ENCODE results near the gene MEIS2.

The MEIS2 gene

DNA sequence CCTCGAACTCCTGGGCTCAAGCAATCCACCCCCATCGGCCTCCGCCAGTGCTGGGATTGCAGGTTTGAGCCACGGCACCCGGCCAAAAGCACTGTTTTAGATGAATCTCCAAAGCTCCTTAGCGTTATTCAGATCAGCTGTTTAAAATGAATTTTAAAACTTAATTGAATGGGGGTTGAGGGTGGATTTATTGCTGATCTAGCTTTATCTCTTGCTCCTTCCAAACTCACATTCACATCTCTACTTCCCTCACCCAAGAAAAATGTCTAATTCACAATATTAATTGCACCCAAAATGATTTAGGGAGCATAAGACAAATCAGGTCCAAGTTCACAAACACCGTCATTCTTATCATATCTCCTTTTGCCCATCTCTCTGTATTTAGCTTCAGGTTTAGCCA, 89.8 kb downstream of the MEIS2 start:
- H3K4me2 ChIP-seq (ENCODE audit: low read depth, low read length, poor library complexity, severe bottlenecking), result no peak overlapping the region
- H3F3A ChIP-seq (ENCODE audit: low read depth), result no peaks in the 10 kb centered on the region

DNA sequence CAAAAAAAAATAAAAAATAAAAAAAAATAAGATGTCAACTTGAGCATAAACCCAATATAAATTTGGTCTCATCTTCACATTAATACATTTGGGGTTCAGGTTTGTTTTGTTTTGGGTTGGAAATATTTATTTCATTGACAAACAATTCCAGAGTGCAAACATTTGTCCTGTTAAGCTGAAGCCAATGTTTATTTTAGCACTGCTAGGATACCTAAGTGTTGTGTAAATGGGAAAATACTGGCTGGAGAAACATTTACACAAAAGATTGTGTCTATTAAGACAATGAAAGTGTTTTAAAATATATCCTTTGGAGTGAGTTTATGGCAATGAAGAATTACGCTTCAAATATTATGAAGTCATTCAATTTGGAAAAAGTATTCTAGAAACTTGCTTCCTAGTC, 91.1 kb downstream of the MEIS2 start:
- no peaks in the 10 kb centered on the region for H3K9me2 ChIP-seq (replicated peaks; ENCODE audit: low read depth, low read length)
- H3K27me3 ChIP-seq (ENCODE audit: insufficient read depth, low read length, poor library complexity, severe bottlenecking), result no peaks in the 10 kb centered on the region
- no peaks in the 10 kb centered on the region for H3K4me1 ChIP-seq (ENCODE audit: insufficient read depth, low read length, poor library complexity, severe bottlenecking)
- no peak overlapping the region for H3K9ac ChIP-seq (ENCODE audit: low read depth, low read length, poor library complexity, severe bottlenecking)
- TF ChIP-seq EZH2phosphoT487 (IDR thresholded peaks at IDR 0.05; ENCODE audit: borderline replicate concordance), result no peak
- TF ChIP-seq, protein P1, sequence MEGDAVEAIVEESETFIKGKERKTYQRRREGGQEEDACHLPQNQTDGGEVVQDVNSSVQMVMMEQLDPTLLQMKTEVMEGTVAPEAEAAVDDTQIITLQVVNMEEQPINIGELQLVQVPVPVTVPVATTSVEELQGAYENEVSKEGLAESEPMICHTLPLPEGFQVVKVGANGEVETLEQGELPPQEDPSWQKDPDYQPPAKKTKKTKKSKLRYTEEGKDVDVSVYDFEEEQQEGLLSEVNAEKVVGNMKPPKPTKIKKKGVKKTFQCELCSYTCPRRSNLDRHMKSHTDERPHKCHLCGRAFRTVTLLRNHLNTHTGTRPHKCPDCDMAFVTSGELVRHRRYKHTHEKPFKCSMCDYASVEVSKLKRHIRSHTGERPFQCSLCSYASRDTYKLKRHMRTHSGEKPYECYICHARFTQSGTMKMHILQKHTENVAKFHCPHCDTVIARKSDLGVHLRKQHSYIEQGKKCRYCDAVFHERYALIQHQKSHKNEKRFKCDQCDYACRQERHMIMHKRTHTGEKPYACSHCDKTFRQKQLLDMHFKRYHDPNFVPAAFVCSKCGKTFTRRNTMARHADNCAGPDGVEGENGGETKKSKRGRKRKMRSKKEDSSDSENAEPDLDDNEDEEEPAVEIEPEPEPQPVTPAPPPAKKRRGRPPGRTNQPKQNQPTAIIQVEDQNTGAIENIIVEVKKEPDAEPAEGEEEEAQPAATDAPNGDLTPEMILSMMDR (conservative IDR thresholded peaks at IDR 0.05; ENCODE audit: low read length), result no peak
- no peaks in the 10 kb centered on the region for H4K20me1 ChIP-seq (ENCODE audit: insufficient read depth, low read length, poor library complexity, severe bottlenecking)
- no peaks in the 10 kb centered on the region for H3K9me3 ChIP-seq (ENCODE audit: insufficient read depth, low read depth, low read length)
- no peaks in the 10 kb centered on the region for H3K79me2 ChIP-seq (ENCODE audit: insufficient read depth, low read length)
- no peak overlapping the region for H3K4me2 ChIP-seq (ENCODE audit: low read depth, low read length, poor library complexity, severe bottlenecking)
- no peaks in the 10 kb centered on the region for H3K36me3 ChIP-seq (ENCODE audit: insufficient read depth, low read length)
- H3F3A ChIP-seq (ENCODE audit: low read depth), result no peaks in the 10 kb centered on the region
- no peak overlapping the region for H3K4me3 ChIP-seq (ENCODE audit: low read length, poor library complexity, severe bottlenecking)
- no peak overlapping the region for H2AFZ ChIP-seq (ENCODE audit: low read length)

More for the DNA sequence above, 89.8 kb downstream of the MEIS2 start:
- Histone ChIP-seq H3K4me1 (ENCODE audit: insufficient read depth, low read length, poor library complexity, severe bottlenecking) (no peaks in the 10 kb centered on the region), H3K9ac (ENCODE audit: low read depth, low read length, poor library complexity, severe bottlenecking) (no peak overlapping the region), H2AFZ (ENCODE audit: low read length) (no peak overlapping the region), H3K9me3 (ENCODE audit: insufficient read depth, low read depth, low read length) (no peaks in the 10 kb centered on the region), H3K9me2 (replicated peaks; ENCODE audit: low read depth, low read length) (no peaks in the 10 kb centered on the region), H3K36me3 (ENCODE audit: insufficient read depth, low read length) (no peaks in the 10 kb centered on the region), H3K4me3 (ENCODE audit: low read length, poor library complexity, severe bottlenecking) (no peak overlapping the region), H4K20me1 (ENCODE audit: insufficient read depth, low read length, poor library complexity, severe bottlenecking) (no peaks in the 10 kb centered on the region), H3K27me3 (ENCODE audit: insufficient read depth, low read length, poor library complexity, severe bottlenecking) (no peaks in the 10 kb centered on the region), H3K79me2 (ENCODE audit: insufficient read depth, low read length) (no peaks in the 10 kb centered on the region)
- no peak for TF ChIP-seq EZH2phosphoT487 (IDR thresholded peaks at IDR 0.05; ENCODE audit: borderline replicate concordance)
- TF ChIP-seq, protein P1 (conservative IDR thresholded peaks at IDR 0.05; ENCODE audit: low read length), result no peak

DNA sequence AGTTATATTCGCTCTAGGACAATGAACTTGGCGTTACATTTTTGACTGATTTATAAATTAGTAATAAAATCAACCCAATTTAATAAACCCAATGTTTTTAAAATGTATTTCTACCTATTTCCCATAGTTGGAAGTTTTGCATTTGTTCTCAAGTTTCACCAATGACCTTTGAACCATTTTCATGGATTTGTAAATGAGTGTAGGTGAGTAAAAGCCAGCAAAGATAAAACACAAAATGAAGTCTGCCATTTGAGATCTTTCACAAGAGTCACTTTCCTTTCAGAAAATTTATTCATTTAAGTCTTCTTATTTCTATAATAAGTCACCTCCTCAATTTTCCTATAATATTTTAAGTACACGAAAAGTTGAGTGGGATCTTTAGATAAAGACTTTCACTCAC, 92.1 kb downstream of the MEIS2 start:
- H3F3A ChIP-seq (ENCODE audit: low read depth), result no peaks in the 10 kb centered on the region
- no peaks in the 10 kb centered on the region for H3K9me2 ChIP-seq (replicated peaks; ENCODE audit: low read depth, low read length)
- no peaks in the 10 kb centered on the region for H4K20me1 ChIP-seq (ENCODE audit: insufficient read depth, low read length, poor library complexity, severe bottlenecking)
- no peak overlapping the region for H3K4me2 ChIP-seq (ENCODE audit: low read depth, low read length, poor library complexity, severe bottlenecking)
- no peak overlapping the region for H2AFZ ChIP-seq (ENCODE audit: low read length)
- no peaks in the 10 kb centered on the region for H3K36me3 ChIP-seq (ENCODE audit: insufficient read depth, low read length)
- no peaks in the 10 kb centered on the region for H3K9me3 ChIP-seq (ENCODE audit: insufficient read depth, low read depth, low read length)
- TF ChIP-seq EZH2phosphoT487 (IDR thresholded peaks at IDR 0.05; ENCODE audit: borderline replicate concordance), result no peak
- TF ChIP-seq, protein P1 (conservative IDR thresholded peaks at IDR 0.05; ENCODE audit: low read length), result no peak
- H3K4me1 ChIP-seq (ENCODE audit: insufficient read depth, low read length, poor library complexity, severe bottlenecking), result no peaks in the 10 kb centered on the region
- H3K79me2 ChIP-seq (ENCODE audit: insufficient read depth, low read length), result no peaks in the 10 kb centered on the region
- H3K27me3 ChIP-seq (ENCODE audit: insufficient read depth, low read length, poor library complexity, severe bottlenecking), result no peaks in the 10 kb centered on the region
- no peak overlapping the region for H3K4me3 ChIP-seq (ENCODE audit: low read length, poor library complexity, severe bottlenecking)
- H3K9ac ChIP-seq (ENCODE audit: low read depth, low read length, poor library complexity, severe bottlenecking), result no peak overlapping the region
